SJSA1 (cell line): ENCODE results near the gene CNGB1. TPM values are rescaled to one million over a fixed set of nuclear protein-coding genes. Genes with fewer than 3 reads are reported as not detected.
"Not testable (repeated sequence)": the region's sequence is repeated elsewhere in the genome, so short reads cannot be mapped to it uniquely, and the experiment has no call there.

Source experiments
- DNase-seq, 2 experiments: peaks; one replicate each; pipeline ENCODE4 v3.0.0-alpha.2; 2015 to 2020; ENCODE audit warnings: low spot score in 2 of 2, low read depth in 1 of 2
- H3K27ac ChIP-seq: fragments of 250-450 bp; sonication (Bioruptor Pico); 2 replicates; pipeline ENCODE4 v1.5.1; 2020; ENCODE audit warnings: mild to moderate bottlenecking, moderate library complexity
- H3K27me3 ChIP-seq: fragments of 250-450 bp; sonication (Bioruptor Pico); replicated peaks from 2 replicates; pipeline ENCODE4 v1.5.1; 2020; ENCODE audit warnings: mild to moderate bottlenecking, moderate library complexity
- H3K36me3 ChIP-seq: fragments of 250-450 bp; sonication (Bioruptor Pico); 2 replicates; pipeline ENCODE4 v1.5.1; 2020; ENCODE audit warnings: mild to moderate bottlenecking
- H3K4me1 ChIP-seq: fragments of 250-450 bp; sonication (Bioruptor Pico); replicated peaks from 2 replicates; pipeline ENCODE4 v1.6.1; 2021; ENCODE audit warnings: mild to moderate bottlenecking
- H3K4me3 ChIP-seq: fragments of 250-450 bp; sonication (Bioruptor Pico); 2 replicates; pipeline ENCODE4 v1.5.1; 2020; ENCODE audit warnings: mild to moderate bottlenecking
- H3K9me3 ChIP-seq: fragments of 250-450 bp; sonication (Bioruptor Pico); replicated peaks from 2 replicates; pipeline ENCODE4 v1.5.1; 2020; ENCODE audit warnings: mild to moderate bottlenecking
- total RNA-seq: library from RNA; depleted of rRNA; stranded (reverse); fragments of >200 nt; shearing (Covaris generic); gene quantifications from 2 replicates; pipeline ENCODE4 v1.2.3, GENCODE V29; 2014

Gene CNGB1
- total RNA-seq, 1 experiment from 2014 or later = 0.13 TPM

DNA sequence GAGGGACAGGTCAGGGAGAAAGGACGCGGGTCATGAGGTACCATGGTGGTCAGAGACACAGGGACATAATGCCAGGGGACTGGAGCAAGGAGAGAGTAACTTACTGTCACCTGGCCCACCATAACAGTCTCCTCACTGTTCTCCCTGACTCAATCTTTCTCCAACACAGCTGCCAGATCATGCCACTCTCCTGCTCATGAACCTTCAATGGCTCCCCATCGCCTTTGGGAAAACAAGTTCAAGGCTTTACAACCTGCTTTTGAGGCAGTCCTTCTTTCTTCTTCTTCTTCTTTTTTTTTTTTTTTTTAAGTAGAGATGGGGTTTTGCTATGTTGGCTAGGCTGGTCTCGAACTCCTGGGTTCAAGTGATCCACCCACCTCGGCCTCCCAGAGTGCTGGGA, 22.9 kb downstream of the CNGB1 start:
- Histone ChIP-seq H3K9me3 (no peaks in the 10 kb centered on the region), H3K27me3 (no peaks in the 10 kb centered on the region), H3K4me1 (no peaks in the 10 kb centered on the region), H3K27ac (no peak overlapping the region), H3K4me3 (no peak overlapping the region), H3K36me3 (no peaks in the 10 kb centered on the region)
- no peak for DNase-seq

- no peak for DNase-seq
- Histone ChIP-seq H3K4me1 (no peaks in the 10 kb centered on the region), H3K27ac (no peak overlapping the region), H3K36me3 (no peaks in the 10 kb centered on the region), H3K9me3 (no peaks in the 10 kb centered on the region), H3K4me3 (no peak overlapping the region), H3K27me3 (no peaks in the 10 kb centered on the region)
These were observed 23.7 kb downstream of the CNGB1 start for GRCh38 chr16:57947261-57947660.

DNA sequence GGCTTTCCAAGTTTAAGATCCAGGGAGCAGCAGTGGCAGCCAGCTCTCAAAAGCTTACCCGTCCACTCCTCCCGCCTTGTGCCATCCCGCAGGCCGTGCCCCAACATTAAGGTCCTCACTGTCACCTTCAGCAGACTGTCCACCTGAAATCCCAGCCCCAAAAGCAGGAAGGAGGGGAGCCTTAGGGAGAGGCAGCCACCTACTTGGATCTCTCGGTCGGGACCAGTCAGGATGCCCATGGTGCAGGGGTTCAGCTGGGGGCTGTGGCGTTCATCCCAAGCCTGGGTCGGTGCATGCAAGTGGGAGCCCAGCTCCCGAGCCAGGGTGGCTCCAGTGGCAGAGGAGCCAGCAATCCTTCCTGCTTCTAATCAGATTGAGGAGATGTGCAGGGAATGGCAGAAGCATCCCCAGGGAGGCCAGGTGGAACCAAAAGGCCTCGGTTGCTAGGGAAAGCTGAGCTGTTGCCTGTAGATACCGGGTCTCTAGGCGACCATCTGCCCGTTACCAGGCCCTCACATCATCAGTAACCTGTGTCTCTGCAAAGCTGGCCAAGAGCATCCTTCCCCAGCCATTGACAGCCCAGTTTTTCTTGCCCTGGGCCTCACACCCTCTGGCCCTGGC, 24.6 kb downstream of the CNGB1 start:
- Histone ChIP-seq H3K27me3 (no peaks in the 10 kb centered on the region), H3K4me3 (no peak overlapping the region), H3K4me1 (no peaks in the 10 kb centered on the region), H3K9me3 (no peaks in the 10 kb centered on the region), H3K27ac (no peak overlapping the region), H3K36me3 (no peaks in the 10 kb centered on the region)
- no peak for DNase-seq

- Histone ChIP-seq H3K36me3 (no peaks in the 10 kb centered on the region), H3K4me1 (no peaks in the 10 kb centered on the region)
- DNase-seq = no peak
These were observed 25.2 kb downstream of the CNGB1 start for GRCh38 chr16:57945740-57946138.

DNA sequence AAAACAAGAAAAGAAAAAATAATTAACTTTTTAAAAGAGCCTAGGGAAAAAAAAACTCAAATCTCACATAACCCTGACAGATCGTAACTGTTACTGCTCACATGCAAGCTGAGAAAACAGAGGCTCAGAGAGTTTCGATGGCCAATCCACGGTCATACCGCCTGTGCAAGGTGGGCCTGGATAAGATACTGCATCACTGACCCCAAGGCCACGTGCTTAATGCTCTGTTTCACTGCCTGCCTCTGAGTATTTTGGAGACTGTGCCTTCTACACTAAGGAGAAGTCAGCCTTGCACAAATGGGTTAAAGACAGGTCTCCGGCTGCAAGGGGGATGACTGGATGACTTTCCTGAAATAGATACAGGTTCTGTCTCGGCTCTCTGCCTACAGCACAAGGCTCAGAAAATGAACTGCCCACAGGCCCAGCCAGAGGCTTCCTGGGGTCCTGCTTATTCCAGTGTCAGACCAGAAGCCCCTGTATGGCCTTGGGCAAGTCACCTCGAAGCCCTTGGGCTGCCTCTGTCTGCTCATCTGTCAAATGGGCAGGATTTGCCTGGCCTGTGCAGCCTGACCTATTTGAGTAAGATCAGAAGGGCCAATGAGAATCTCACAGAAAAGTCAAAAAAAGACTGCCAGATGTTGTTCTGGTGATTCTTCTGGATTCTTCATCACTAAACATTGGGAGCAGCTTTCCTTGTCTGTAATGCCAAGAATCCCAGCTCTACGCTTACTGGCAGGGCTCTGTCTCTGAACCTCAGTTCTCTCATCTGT, 25.8 kb downstream of the CNGB1 start:
- no peaks in the 10 kb centered on the region for H3K36me3 ChIP-seq
- H3K27me3 ChIP-seq = no peaks in the 10 kb centered on the region
- DNase-seq = no peak
- H3K4me3 ChIP-seq = no peak overlapping the region
- no peaks in the 10 kb centered on the region for H3K9me3 ChIP-seq
- no peaks in the 10 kb centered on the region for H3K4me1 ChIP-seq
- no peak overlapping the region for H3K27ac ChIP-seq

More at GRCh38 chr16:57945740-57946138, 25.2 kb downstream of the CNGB1 start:
- H3K9me3 ChIP-seq = no peaks in the 10 kb centered on the region
- H3K27ac ChIP-seq = no peak overlapping the region
- H3K4me3 ChIP-seq = no peak overlapping the region
- H3K27me3 ChIP-seq = no peaks in the 10 kb centered on the region

GRCh38 chr16:57943381-57943780, 27.5 kb downstream of the CNGB1 start:
- not testable (repeated sequence) for H3K4me3 ChIP-seq, H3K27ac ChIP-seq, H3K36me3 ChIP-seq, H3K27me3 ChIP-seq, DNase-seq, H3K9me3 ChIP-seq
- peaks cover 12% of the 10 kb centered on the region for H3K4me1 ChIP-seq

DNA sequence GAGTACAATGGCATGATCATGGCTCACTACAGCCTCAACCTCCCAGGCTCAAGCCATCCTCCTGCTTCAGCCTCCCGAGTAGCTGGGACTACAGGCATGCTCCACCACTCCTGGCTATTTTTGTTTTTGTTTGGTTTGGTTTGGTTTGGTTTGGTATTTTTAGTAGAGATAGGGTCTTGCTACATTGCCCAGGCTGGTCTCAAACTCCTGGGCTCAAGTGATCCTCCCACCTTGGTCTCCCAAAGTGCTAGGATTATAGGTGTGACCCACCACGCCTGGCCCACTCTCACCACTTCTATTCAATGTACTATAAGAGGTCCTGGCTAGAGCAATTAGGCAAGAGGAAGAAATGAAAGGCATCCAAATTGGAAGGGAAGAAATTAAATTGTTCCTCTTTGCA, 29.0 kb downstream of the CNGB1 start:
- peaks cover 21% of the 10 kb centered on the region for H3K4me1 ChIP-seq
- not testable (repeated sequence) for H3K27ac ChIP-seq, H3K4me3 ChIP-seq, H3K9me3 ChIP-seq, DNase-seq, H3K27me3 ChIP-seq, H3K36me3 ChIP-seq

GRCh38 chr16:57941016-57941664, 29.8 kb downstream of the CNGB1 start:
- no peak overlapping the region for H3K4me3 ChIP-seq
- no peak for DNase-seq

GRCh38 chr16:57940382-57940966, 30.5 kb downstream of the CNGB1 start:
- no peak for DNase-seq
- H3K9me3 ChIP-seq = no peaks in the 10 kb centered on the region
- no peak overlapping the region for H3K27ac ChIP-seq
- peaks cover 35% of the 10 kb centered on the region for H3K4me1 ChIP-seq
- no peaks in the 10 kb centered on the region for H3K36me3 ChIP-seq
- H3K27me3 ChIP-seq = no peaks in the 10 kb centered on the region
- no peak overlapping the region for H3K4me3 ChIP-seq

More at GRCh38 chr16:57941016-57941664, 29.8 kb downstream of the CNGB1 start:
- Histone ChIP-seq H3K36me3 (no peaks in the 10 kb centered on the region), H3K27me3 (no peaks in the 10 kb centered on the region), H3K27ac (no peak overlapping the region), H3K9me3 (no peaks in the 10 kb centered on the region), H3K4me1 (peaks cover 29% of the 10 kb centered on the region)

- no peaks in the 10 kb centered on the region for H3K9me3 ChIP-seq
- H3K4me3 ChIP-seq = no peak overlapping the region
- DNase-seq = no peak
- H3K36me3 ChIP-seq = no peaks in the 10 kb centered on the region
- no peak overlapping the region for H3K27ac ChIP-seq
- H3K27me3 ChIP-seq = no peaks in the 10 kb centered on the region
- peaks cover 37% of the 10 kb centered on the region for H3K4me1 ChIP-seq
These were observed 31.1 kb downstream of the CNGB1 start for GRCh38 chr16:57939872-57940224.

GRCh38 chr16:57938936-57939871, 31.7 kb downstream of the CNGB1 start:
- DNase-seq = peak; percentile 48 to 78
- Histone ChIP-seq H3K4me3 (no peak overlapping the region), H3K27ac (no peak overlapping the region)

DNA sequence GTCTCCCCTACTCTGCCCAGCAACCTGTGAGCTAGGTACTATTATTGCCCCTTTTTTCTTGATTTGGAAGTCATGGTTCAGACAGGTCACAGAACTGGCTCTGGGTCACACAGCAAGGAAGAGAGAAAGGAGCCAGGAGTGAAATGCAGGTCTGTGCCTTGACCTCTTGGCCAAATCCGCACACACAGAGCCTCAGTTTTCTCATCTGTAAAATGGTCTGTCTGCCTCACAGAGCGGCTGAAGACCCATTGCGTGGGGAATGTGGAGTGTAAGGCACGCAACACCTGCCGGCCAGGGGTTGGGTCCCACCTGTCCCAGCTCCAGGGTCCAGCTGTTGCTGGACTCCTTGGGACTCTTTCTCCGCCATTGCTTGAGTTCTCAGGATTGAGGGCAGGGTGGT, 32.4 kb downstream of the CNGB1 start:
- H3K27me3 ChIP-seq = no peaks in the 10 kb centered on the region
- H3K4me3 ChIP-seq = no peak overlapping the region
- no peak for DNase-seq
- peaks cover 37% of the 10 kb centered on the region for H3K4me1 ChIP-seq
- no peaks in the 10 kb centered on the region for H3K9me3 ChIP-seq
- H3K36me3 ChIP-seq = no peaks in the 10 kb centered on the region
- H3K27ac ChIP-seq = no peak overlapping the region

More at GRCh38 chr16:57938936-57939871, 31.7 kb downstream of the CNGB1 start:
- no peaks in the 10 kb centered on the region for H3K27me3 ChIP-seq
- peaks cover 37% of the 10 kb centered on the region for H3K4me1 ChIP-seq
- no peaks in the 10 kb centered on the region for H3K36me3 ChIP-seq
- H3K9me3 ChIP-seq = no peaks in the 10 kb centered on the region

GRCh38 chr16:57937861-57938260, 33.1 kb downstream of the CNGB1 start:
- DNase-seq = no peak
- Histone ChIP-seq H3K9me3 (no peaks in the 10 kb centered on the region), H3K27me3 (no peaks in the 10 kb centered on the region), H3K4me1 (peaks cover 37% of the 10 kb centered on the region), H3K36me3 (no peaks in the 10 kb centered on the region), H3K27ac (no peak overlapping the region), H3K4me3 (no peak overlapping the region)
